GM18511 (cell line): ENCODE results near the gene UBP1.
"Not testable (repeated sequence)": the region's sequence is repeated elsewhere in the genome, so short reads cannot be mapped to it uniquely, and the experiment has no call there.

Experiments used
- ATAC-seq: cut with Tn5 transposase; IDR thresholded peaks from one replicate; pipeline ENCODE4 v1.9.1; 2021; ENCODE audit warnings: mild to moderate bottlenecking, moderate library complexity; ENCODE audit not compliant: unreplicated experiment

UBP1 gene

DNA sequence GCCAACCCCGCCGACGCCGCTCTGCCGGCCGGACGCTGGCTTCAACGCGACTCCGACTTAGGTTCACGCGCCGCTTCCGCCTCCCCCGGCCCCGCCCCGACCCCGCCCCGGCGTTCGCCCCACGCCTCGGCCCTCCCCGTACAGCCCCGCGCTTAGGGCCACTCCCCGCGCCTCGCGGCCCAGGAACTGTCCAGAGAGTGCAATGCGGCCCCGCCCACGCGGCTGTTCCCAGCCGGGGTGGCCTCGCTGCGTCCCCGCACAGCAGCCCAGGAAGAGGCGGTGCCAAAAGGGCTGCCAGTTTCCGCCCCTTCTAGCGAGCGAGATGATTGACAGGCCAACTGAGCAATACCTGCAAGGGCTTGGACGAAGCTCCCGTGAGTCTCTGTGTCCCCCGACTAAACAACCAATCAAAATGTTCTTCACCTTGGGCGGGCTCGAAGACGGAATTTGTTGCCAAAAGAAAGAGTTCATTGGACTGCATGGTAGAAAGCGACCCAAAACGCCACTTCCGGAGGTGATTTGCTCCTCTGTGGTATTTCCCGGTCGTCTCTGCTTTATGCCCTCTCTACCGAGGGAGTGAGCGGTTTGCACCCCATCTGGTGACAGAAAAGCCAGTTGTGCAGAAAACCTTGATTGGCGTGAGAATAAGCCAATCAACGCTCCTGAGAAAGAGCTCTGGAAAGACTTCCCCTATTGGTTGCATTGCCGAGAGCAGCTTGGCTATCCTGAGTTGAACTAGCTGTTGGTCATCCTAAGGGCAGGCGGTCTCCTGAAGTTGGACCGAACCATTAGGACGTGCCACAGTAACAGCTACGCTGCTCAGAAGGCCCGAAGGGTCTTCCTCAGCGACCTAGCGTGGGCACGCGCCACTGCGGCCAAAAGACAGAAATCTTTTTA is at the start of gene UBP1:
Gene UBP1, minus strand, starts transcription at position 78 of the 897 bp plus-strand sequence. CDS start 557 bp downstream, outside the sequence.
- peak; percentile 82 for ATAC-seq

GRCh38 chr3:33488683-33489082 is 48.5 kb upstream of the UBP1 start:
- ATAC-seq, result no peak

- ATAC-seq, result no peak
Observed at GRCh38 chr3:33488246-33488645, 48.0 kb upstream of the UBP1 start.

- ATAC-seq, result no peak
Observed at GRCh38 chr3:33482111-33482521, 41.9 kb upstream of the UBP1 start.

DNA sequence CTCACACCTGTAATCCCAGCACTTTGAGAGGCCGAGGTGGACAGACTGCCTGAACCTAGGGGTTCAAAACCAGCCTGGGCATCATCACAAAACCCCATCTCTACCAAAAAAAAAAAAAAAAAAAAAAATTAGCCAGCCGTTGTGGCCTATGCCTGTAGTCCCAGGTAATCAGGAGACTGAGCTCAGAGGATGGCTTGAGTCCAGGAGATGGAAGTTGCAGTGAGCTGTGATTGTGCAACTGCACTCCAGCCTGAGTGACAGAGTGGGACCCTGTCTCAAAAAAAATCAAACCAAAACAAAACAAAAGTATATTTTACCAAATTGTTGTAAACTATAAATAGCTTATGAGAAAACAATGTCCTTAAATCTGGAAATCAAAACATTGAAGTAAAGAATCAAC is 34.7 kb upstream of the UBP1 start:
- no peak for ATAC-seq

- ATAC-seq, result no peak
Observed at GRCh38 chr3:33473813-33474212, 33.6 kb upstream of the UBP1 start.

GRCh38 chr3:33467786-33468185 is 27.6 kb upstream of the UBP1 start:
- ATAC-seq, result no peak

GRCh38 chr3:33461097-33461496 is 20.9 kb upstream of the UBP1 start:
- no peak for ATAC-seq

- ATAC-seq, result not testable (repeated sequence)
Observed at GRCh38 chr3:33459577-33459976, 19.4 kb upstream of the UBP1 start.

DNA sequence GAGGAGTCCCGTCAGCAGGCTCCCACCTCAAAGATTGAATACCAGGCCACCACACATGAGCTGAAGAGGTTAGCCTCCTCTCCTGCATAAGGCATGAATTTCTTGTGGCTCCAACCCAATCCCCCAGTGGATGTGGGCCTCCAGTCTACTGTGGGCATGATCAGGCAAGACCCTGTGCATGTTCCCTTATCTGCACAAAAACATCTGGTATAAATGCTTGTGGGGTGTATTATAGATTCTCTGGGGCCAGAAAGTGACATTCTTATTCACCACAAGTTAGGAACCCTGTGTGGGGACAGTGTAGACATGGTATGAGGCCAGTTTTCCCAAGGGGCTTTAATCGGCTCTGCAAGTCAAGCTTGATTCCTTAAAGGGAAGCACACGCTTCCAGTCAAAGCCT is 18.2 kb upstream of the UBP1 start:
- no peak for ATAC-seq

DNA sequence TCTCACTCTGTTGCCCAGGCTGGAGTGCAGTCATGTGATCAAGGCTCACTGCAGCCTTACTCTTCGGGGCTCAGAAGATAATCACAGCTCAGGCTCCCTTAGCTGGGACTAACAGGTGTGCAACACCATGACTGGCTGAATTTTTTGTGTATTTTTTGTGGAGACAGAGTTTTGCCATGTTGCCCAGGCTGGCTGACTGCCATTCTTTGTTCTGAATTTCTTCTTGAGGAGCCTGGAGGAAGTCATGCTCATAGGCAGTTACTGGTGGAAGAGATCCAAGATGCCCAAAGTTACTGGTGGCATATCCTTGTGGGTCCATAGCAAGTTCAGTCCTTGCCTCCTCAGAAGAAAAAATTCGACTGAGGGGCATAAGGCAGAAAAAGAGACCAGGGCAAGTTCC is 16.6 kb upstream of the UBP1 start:
- no peak for ATAC-seq

DNA sequence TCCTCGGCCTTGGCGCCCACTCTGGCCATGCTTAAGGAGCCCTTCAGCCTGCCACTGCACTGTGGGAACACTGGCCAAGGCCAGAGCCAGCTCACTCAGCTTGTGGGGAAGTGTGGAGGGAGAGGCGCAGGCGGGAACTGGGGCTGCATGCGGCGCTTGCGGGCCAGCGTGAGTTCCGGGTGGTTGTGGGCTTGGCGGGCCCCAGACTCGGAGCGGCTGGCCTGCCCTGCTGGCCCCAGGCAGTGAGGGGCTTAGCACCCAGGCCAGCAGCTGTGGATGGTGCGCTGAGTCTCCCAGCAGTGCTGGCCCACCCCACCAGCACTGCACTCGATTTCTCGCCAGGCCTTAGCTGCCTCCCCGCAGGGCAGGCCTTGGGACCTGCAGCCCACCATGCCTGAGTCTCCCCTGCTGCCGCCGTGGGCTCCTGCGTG is 13.1 kb upstream of the UBP1 start:
- no peak for ATAC-seq

GRCh38 chr3:33451994-33452393 is 11.8 kb upstream of the UBP1 start:
- not testable (repeated sequence) for ATAC-seq

- ATAC-seq, result no peak
Observed at GRCh38 chr3:33447958-33448357, 7.8 kb upstream of the UBP1 start.

DNA sequence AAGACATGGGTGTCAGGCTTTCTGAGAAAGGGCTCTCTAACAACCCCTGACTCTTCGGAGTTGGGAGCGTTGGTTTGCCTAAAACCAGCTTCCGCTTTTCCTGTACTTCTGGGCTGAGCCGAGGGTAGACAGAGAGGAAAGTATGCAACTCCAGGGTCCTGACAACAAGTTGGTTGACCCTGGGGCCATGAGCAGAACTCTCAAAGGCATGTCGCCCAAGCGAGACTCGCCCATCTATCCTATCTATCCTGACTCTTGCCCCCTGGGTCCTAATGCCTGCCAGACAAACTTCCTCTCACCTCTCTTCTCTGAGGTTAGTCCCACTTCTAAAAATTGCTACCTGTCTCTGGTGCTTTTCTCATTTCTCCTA is 7.0 kb upstream of the UBP1 start:
- ATAC-seq, result not testable (repeated sequence)

GRCh38 chr3:33442190-33442589 is 2.0 kb upstream of the UBP1 start:
- ATAC-seq, result no peak

GRCh38 chr3:33441225-33441976 is 1.2 kb upstream of the UBP1 start:
- ATAC-seq, result peak; percentile 1

GRCh38 chr3:33439546-33440327 is 468 bp downstream of the UBP1 start:
- ATAC-seq, result peak; percentile 25

GRCh38 chr3:33438881-33439545 is 1.2 kb downstream of the UBP1 start:
- no peak for ATAC-seq

GRCh38 chr3:33438284-33438668 is 1.9 kb downstream of the UBP1 start:
- no peak for ATAC-seq
